HL-60 (cell line): ENCODE data around the gene CNTNAP2.

Experiments used
- GABPA ChIP-seq: IDR thresholded peaks from 2 replicates; pipeline ENCODE4 v1.6.1; 2012; ENCODE audit warnings: low read depth
- POLR2AphosphoS5 ChIP-seq: IDR thresholded peaks from 2 replicates; pipeline ENCODE4 v1.6.1; 2012; ENCODE audit warnings: low read depth
- TF ChIP-seq, protein P1 (sequence below): IDR thresholded peaks from one replicate; pipeline ENCODE4 v1.5.1; 2011; ENCODE audit warnings: low read length, control low read depth, inconsistent platforms; ENCODE audit not compliant: insufficient read depth
- TF ChIP-seq, protein P2 (sequence below): IDR thresholded peaks from 2 replicates; pipeline ENCODE4 v1.6.1; 2012; ENCODE audit warnings: low read depth; ENCODE audit not compliant: insufficient replicate concordance

DNA sequence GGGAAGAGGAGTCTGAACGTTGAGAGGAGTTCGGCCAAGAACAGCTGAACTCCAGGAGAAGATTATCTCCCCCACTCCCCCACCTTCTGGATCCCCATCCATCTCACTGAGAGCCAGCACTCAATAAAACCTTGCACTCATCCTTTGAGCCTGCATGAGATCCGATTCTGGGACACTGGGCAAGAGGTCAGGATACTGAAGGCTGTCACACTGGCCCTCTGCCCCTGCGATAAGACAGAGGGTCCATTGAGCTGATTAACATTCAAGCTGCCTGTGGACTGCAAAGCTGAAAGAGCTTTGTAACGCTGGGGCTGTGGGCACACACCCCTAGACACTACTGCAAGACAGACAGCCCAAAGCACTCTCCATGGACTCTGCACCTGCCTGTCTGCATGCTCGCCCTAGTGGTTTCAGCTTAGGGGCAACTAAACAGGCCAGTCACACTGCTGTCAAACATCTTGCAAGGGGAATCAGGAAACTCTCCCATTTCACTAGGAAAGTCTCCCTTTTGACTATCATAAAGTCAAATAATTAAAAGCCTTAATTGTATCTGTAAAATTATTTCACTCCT lies 42.3 kb upstream of the CNTNAP2 start:
- TF ChIP-seq, protein P1, sequence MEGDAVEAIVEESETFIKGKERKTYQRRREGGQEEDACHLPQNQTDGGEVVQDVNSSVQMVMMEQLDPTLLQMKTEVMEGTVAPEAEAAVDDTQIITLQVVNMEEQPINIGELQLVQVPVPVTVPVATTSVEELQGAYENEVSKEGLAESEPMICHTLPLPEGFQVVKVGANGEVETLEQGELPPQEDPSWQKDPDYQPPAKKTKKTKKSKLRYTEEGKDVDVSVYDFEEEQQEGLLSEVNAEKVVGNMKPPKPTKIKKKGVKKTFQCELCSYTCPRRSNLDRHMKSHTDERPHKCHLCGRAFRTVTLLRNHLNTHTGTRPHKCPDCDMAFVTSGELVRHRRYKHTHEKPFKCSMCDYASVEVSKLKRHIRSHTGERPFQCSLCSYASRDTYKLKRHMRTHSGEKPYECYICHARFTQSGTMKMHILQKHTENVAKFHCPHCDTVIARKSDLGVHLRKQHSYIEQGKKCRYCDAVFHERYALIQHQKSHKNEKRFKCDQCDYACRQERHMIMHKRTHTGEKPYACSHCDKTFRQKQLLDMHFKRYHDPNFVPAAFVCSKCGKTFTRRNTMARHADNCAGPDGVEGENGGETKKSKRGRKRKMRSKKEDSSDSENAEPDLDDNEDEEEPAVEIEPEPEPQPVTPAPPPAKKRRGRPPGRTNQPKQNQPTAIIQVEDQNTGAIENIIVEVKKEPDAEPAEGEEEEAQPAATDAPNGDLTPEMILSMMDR = no peak
- TF ChIP-seq POLR2AphosphoS5 (no peak), GABPA (no peak)
- TF ChIP-seq, protein P2, sequence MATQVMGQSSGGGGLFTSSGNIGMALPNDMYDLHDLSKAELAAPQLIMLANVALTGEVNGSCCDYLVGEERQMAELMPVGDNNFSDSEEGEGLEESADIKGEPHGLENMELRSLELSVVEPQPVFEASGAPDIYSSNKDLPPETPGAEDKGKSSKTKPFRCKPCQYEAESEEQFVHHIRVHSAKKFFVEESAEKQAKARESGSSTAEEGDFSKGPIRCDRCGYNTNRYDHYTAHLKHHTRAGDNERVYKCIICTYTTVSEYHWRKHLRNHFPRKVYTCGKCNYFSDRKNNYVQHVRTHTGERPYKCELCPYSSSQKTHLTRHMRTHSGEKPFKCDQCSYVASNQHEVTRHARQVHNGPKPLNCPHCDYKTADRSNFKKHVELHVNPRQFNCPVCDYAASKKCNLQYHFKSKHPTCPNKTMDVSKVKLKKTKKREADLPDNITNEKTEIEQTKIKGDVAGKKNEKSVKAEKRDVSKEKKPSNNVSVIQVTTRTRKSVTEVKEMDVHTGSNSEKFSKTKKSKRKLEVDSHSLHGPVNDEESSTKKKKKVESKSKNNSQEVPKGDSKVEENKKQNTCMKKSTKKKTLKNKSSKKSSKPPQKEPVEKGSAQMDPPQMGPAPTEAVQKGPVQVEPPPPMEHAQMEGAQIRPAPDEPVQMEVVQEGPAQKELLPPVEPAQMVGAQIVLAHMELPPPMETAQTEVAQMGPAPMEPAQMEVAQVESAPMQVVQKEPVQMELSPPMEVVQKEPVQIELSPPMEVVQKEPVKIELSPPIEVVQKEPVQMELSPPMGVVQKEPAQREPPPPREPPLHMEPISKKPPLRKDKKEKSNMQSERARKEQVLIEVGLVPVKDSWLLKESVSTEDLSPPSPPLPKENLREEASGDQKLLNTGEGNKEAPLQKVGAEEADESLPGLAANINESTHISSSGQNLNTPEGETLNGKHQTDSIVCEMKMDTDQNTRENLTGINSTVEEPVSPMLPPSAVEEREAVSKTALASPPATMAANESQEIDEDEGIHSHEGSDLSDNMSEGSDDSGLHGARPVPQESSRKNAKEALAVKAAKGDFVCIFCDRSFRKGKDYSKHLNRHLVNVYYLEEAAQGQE = no peak
